Measurements from ENCODE around the gene FYCO1. TPM values are rescaled to one million over a fixed set of nuclear protein-coding genes. Genes with fewer than 3 reads are reported as not detected.

FYCO1 gene
- total and polyA plus RNA-seq, 2 of the 8 experiments (the other 6 are each of a cell fraction or from before 2014, with no cell fraction given): 4.8 to 10.8 TPM

DNA sequence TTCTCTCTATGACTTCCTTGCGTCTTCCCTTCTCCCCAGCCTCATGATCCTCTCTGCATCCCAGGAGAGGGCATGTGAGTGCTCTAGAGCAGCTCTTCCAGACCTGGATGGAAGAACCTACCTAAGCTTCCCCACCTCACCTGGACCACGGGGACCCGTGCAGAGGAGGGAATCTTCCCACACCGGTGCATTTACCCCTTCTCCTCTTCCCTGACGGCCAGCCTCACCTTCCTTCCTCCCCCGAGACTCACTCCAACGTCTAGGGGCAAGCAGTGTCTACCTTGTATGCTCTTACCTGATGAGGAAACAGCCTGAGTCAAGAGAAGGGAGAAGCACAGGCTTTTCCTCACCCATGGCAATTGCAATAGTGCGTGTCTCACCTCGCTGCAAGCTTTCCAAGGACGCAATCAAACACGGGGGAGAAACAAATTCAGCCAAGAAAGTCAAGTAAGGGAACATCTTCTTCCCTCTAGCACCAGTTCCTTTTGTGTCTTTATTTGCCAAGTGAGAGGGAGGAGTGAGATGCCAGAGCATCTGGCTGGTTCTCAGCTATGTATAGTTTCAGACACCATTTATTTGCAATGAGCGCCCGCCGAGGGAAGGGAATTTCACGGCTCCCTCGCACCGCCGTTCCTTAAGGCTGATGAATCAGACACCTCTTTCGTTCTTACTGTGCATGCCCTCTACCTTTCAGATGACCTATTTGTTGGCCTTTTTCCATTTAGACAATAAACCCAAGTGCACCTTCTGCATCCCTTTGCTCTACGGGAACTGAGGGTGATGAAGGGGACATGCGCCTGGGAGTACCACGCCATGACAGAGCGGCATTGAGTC lies 111.0 kb downstream of the FYCO1 start (continued):
- TF ChIP-seq TCF12 (IDR thresholded peaks at IDR 0.05; ENCODE audit: low read depth, low read length) (no peak), RXRA (IDR thresholded peaks at IDR 0.05; ENCODE audit: insufficient read depth, low read depth, low read length) (no peak), CTBP2 (IDR thresholded peaks at IDR 0.05; ENCODE audit: borderline replicate concordance, insufficient read depth, insufficient read length, low read length) (no peak), ASH2L (IDR thresholded peaks at IDR 0.05; ENCODE audit: low read length) (no peak), BACH1 (IDR thresholded peaks at IDR 0.05; ENCODE audit: low read length) (no peak), HDAC2 (IDR thresholded peaks at IDR 0.05; ENCODE audit: borderline replicate concordance in 1 of 2, low read depth in 2 of 2, low read length in 2 of 2) (no peak)
